H4 (cell line): ENCODE data around the gene TRAF7. TPM values are rescaled to one million over a fixed set of nuclear protein-coding genes. Genes with fewer than 3 reads are reported as not detected.
A peak's percentile ranks its signal among the peaks of the same experiment; 100 is the strongest.

Experiments
- DNase-seq: peaks from one replicate; pipeline ENCODE4 v3.0.0-alpha.2; 2015; ENCODE audit warnings: low spot score
- total RNA-seq: library from RNA; depleted of rRNA; stranded (reverse); fragments of >200 nt; shearing (Covaris generic); gene quantifications from 2 replicates; pipeline ENCODE4 v1.2.3, GENCODE V29; 2014; rRNA removed

Gene TRAF7
- total RNA-seq, 1 experiment from 2014 or later = 71.0 TPM

DNA sequence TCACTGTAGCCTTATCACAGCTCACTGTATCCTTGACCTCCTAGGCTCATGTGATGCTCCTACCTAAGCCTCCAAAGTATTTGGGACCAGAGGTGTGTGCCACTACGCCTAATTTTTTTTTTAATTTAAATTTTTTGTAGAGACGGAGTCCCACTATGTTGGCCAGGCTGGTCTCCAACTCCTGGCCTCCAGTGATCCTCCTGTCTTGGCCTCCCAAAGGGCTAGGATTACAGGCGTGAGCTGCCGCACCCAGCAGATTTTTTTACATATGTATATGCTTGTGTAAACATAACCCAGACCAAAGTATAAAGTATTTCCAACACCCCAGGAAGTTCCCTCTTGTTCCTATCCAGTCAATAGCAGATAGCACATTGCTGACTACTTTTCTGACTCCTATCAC, 60.7 kb downstream of the TRAF7 start:
- DNase-seq = no peak

- DNase-seq = peak; percentile 99
Observed at GRCh38 chr16:2223221-2223941, 67.8 kb downstream of the TRAF7 start, which contains the start of gene E4F1. TSS of gene E4F1 (plus strand) at chr16:2223591. CDS start at chr16:2223614, 23 bp downstream.

DNA sequence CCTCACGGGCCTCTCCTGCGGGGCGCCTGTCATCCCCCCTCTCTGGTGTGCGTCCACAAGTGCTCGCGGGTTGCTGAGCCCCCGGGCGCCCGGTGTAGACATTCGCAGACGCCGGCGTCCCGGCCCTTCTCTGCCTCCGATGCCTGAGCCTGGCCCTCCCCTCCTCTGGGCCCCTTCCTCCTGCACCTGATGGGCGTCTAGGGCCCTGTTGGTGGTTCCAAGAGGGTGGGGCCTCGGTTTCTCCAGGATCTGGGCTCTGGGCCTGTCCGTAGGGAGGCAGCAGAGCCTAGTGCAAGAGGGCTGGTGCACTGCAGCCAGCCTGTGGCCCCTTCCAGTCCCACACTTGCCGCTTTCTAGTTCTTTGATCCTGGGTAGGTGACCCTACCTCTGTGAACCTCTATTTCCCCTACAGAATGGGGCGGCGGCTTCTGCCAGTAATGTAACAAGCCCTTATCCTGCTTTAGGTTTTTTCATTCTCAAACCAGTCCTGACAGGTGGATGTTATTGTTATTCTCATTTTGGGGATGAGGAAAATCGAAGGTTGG, 68.4 kb downstream of the TRAF7 start:
- DNase-seq = no peak

DNA sequence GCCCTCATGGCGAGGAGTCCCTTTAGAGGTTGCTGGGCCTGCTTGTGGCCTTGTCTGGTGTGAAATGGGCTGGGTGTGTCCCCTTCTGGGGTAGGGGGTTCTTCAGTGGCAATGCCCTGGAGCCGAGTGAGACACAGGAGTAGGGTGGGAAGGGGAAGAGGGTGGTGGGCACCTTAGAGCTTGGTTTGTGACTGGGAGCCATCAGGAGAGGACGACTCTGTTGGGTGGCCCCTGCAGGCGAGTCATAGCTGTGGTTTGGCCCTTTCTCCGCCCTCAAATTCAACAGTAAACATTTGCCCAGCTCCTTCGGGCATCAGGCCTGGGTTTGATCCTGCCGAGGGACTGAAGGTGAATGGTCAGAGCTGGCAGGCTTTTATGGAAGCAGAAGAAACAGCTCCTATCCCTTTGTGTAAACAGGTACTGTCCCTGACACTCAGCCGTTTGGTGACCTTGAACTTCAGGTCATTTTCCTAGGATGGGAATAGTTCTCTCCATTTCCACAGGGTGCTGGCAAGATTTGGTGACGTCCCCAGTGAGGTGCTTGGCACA, 70.7 kb downstream of the TRAF7 start:
- DNase-seq = no peak

GRCh38 chr16:2226918-2227317, 71.3 kb downstream of the TRAF7 start:
- no peak for DNase-seq

Other genes with a start within 250 kb of the TRAF7 start
- not detected in 2 replicates for gene HS3ST6, start 237.4 kb upstream of the TRAF7 start, total RNA-seq
- gene MSRB1, start 212.6 kb upstream of the TRAF7 start, total RNA-seq = 25.3 and 32.7 TPM in 2 replicates
- gene RPL3L, start 201.1 kb upstream of the TRAF7 start, total RNA-seq = not detected in 2 replicates
- gene NDUFB10, start 196.2 kb upstream of the TRAF7 start, total RNA-seq = 360 and 447 TPM in 2 replicates
- 2,920 and 3,088 TPM in 2 replicates for gene RPS2, start 191.0 kb upstream of the TRAF7 start, total RNA-seq
- not detected in 2 replicates for gene RNF151, start 188.9 kb upstream of the TRAF7 start, total RNA-seq
- gene TBL3, start 183.7 kb upstream of the TRAF7 start, total RNA-seq = 50.8 and 55.9 TPM in 2 replicates
- not detected in 2 replicates for gene NOXO1, start 174.3 kb upstream of the TRAF7 start, total RNA-seq
- gene GFER, start 171.6 kb upstream of the TRAF7 start, total RNA-seq = 13.4 and 15.1 TPM in 2 replicates
- gene SYNGR3, start 165.8 kb upstream of the TRAF7 start, total RNA-seq = 3.4 and 7.7 TPM in 2 replicates
- 5.5 and 10.4 TPM in 2 replicates for gene ZNF598, start 146.0 kb upstream of the TRAF7 start, total RNA-seq
- 2.7 TPM in 1 of 2 replicates, not detected in the other for gene NPW, start 136.0 kb upstream of the TRAF7 start, total RNA-seq
- 33.1 and 33.7 TPM in 2 replicates for gene NHERF2, start 128.9 kb upstream of the TRAF7 start, total RNA-seq
- gene NTHL1, start 107.9 kb upstream of the TRAF7 start, total RNA-seq = 28.2 and 42.3 TPM in 2 replicates
- 11.0 and 15.6 TPM in 2 replicates for gene TSC2, start 107.8 kb upstream of the TRAF7 start, total RNA-seq
- gene PKD1, start 19.9 kb upstream of the TRAF7 start, total RNA-seq = 10.9 and 14.1 TPM in 2 replicates
- 1.9 and 3.2 TPM in 2 replicates for gene RAB26, start 7.2 kb upstream of the TRAF7 start, total RNA-seq
- gene CASKIN1, start 40.8 kb downstream of the TRAF7 start, total RNA-seq = 0.02 TPM in 2 replicates
- 22.1 and 28.4 TPM in 2 replicates for gene MLST8, start 49.7 kb downstream of the TRAF7 start, total RNA-seq
- gene BRICD5, start 55.1 kb downstream of the TRAF7 start, total RNA-seq = 0.06 and 1.0 TPM in 2 replicates
- gene PGP, start 59.1 kb downstream of the TRAF7 start, total RNA-seq = 20.0 and 24.5 TPM in 2 replicates
- 8.0 and 9.5 TPM in 2 replicates for gene E4F1, start 67.8 kb downstream of the TRAF7 start, total RNA-seq
- gene DNASE1L2, start 80.7 kb downstream of the TRAF7 start, total RNA-seq = 0.10 TPM in 1 of 2 replicates, not detected in the other
- gene ECI1, start 95.8 kb downstream of the TRAF7 start, total RNA-seq = 37.6 and 48.8 TPM in 2 replicates
- 144 and 152 TPM in 2 replicates for gene RNPS1, start 112.3 kb downstream of the TRAF7 start, total RNA-seq
- gene ABCA3, start 184.9 kb downstream of the TRAF7 start, total RNA-seq = 0.25 and 0.41 TPM in 2 replicates